ENCODE results near the gene SYNJ2.

SYNJ2 gene

GRCh38 chr6:158031381-158032353, 50.0 kb downstream of the SYNJ2 start:
- H3K4me3 ChIP-seq (ENCODE audit: low read length): no peak overlapping the region
- TF ChIP-seq CTCF (IDR thresholded peaks at IDR 0.05; ENCODE audit: insufficient read depth, low read depth, low read length, missing control alignments): no peak
- no peak for DNase-seq (ENCODE audit: low read depth)

GRCh38 chr6:158032354-158032733, 50.7 kb downstream of the SYNJ2 start:
- no peak for TF ChIP-seq CTCF (IDR thresholded peaks at IDR 0.05; ENCODE audit: insufficient read depth, low read depth, low read length, missing control alignments)
- H3K4me3 ChIP-seq (ENCODE audit: low read length): no peak overlapping the region
- DNase-seq (ENCODE audit: low read depth): no peak

- no peak for TF ChIP-seq CTCF (IDR thresholded peaks at IDR 0.05; ENCODE audit: insufficient read depth, low read depth, low read length, missing control alignments)
- no peak overlapping the region for H3K4me3 ChIP-seq (ENCODE audit: low read length)
- DNase-seq (ENCODE audit: low read depth): no peak
Measured at GRCh38 chr6:158033077-158033750, 51.6 kb downstream of the SYNJ2 start.

GRCh38 chr6:158033751-158034702, 52.4 kb downstream of the SYNJ2 start:
- no peak for TF ChIP-seq CTCF (IDR thresholded peaks at IDR 0.05; ENCODE audit: insufficient read depth, low read depth, low read length, missing control alignments)
- no peak for DNase-seq (ENCODE audit: low read depth)
- no peak overlapping the region for H3K4me3 ChIP-seq (ENCODE audit: low read length)

GRCh38 chr6:158036261-158036660, 54.6 kb downstream of the SYNJ2 start:
- H3K4me3 ChIP-seq (ENCODE audit: low read length): no peak overlapping the region
- no peak for TF ChIP-seq CTCF (IDR thresholded peaks at IDR 0.05; ENCODE audit: insufficient read depth, low read depth, low read length, missing control alignments)
- DNase-seq (ENCODE audit: low read depth): no peak

- no peak for DNase-seq (ENCODE audit: low read depth)
- no peak overlapping the region for H3K4me3 ChIP-seq (ENCODE audit: low read length)
- TF ChIP-seq CTCF (IDR thresholded peaks at IDR 0.05; ENCODE audit: insufficient read depth, low read depth, low read length, missing control alignments): no peak
Measured at GRCh38 chr6:158037021-158037420, 55.4 kb downstream of the SYNJ2 start.
